ENCODE results near the gene TRPM4. TPM values are rescaled to one million over a fixed set of nuclear protein-coding genes. Genes with fewer than 3 reads are reported as not detected.
A peak's percentile ranks its signal among the peaks of the same experiment; 100 is the strongest.
"Not testable (repeated sequence)": the region's sequence is repeated elsewhere in the genome, so short reads cannot be mapped to it uniquely, and the experiment has no call there.

The TRPM4 gene
- total RNA-seq, 1 experiment from 2014 or later, result 3.9 TPM

- no peak for DNase-seq (ENCODE audit: extremely low read depth, low read depth)
These were observed 31.0 kb upstream of the TRPM4 start for GRCh38 chr19:49126575-49126974.

GRCh38 chr19:49127225-49127624, 30.4 kb upstream of the TRPM4 start:
- not testable (repeated sequence) for DNase-seq (ENCODE audit: extremely low read depth, low read depth)

GRCh38 chr19:49127674-49128544, 29.7 kb upstream of the TRPM4 start:
- peak; percentile 95 for DNase-seq (ENCODE audit: extremely low read depth, low read depth)

- DNase-seq (ENCODE audit: extremely low read depth, low read depth), result no peak
These were observed 28.9 kb upstream of the TRPM4 start for GRCh38 chr19:49128545-49129237.

GRCh38 chr19:49129238-49129583, 28.4 kb upstream of the TRPM4 start:
- DNase-seq (ENCODE audit: extremely low read depth, low read depth), result no peak

- no peak for DNase-seq (ENCODE audit: extremely low read depth, low read depth)
These were observed 27.3 kb upstream of the TRPM4 start for GRCh38 chr19:49130325-49130724.

- no peak for DNase-seq (ENCODE audit: extremely low read depth, low read depth)
These were observed 24.5 kb upstream of the TRPM4 start for GRCh38 chr19:49132974-49133609.

GRCh38 chr19:49133621-49134454, 23.8 kb upstream of the TRPM4 start:
- DNase-seq (ENCODE audit: extremely low read depth, low read depth), result no peak

- no peak for DNase-seq (ENCODE audit: extremely low read depth, low read depth)
These were observed 21.9 kb upstream of the TRPM4 start for GRCh38 chr19:49135686-49136085.

- no peak for DNase-seq (ENCODE audit: extremely low read depth, low read depth)
These were observed 20.8 kb upstream of the TRPM4 start for GRCh38 chr19:49136771-49137171.

- DNase-seq (ENCODE audit: extremely low read depth, low read depth), result no peak
These were observed 16.6 kb upstream of the TRPM4 start for GRCh38 chr19:49140951-49141350.

GRCh38 chr19:49141352-49141751, 16.2 kb upstream of the TRPM4 start:
- no peak for DNase-seq (ENCODE audit: extremely low read depth, low read depth)

- DNase-seq (ENCODE audit: extremely low read depth, low read depth), result peak; percentile 86
These were observed 14.7 kb upstream of the TRPM4 start for GRCh38 chr19:49142866-49143335.

- DNase-seq (ENCODE audit: extremely low read depth, low read depth), result peak; percentile 69
These were observed 11.8 kb upstream of the TRPM4 start for GRCh38 chr19:49145573-49146407.

- DNase-seq (ENCODE audit: extremely low read depth, low read depth), result not testable (repeated sequence)
These were observed 11.2 kb upstream of the TRPM4 start for GRCh38 chr19:49146408-49146770.

GRCh38 chr19:49148044-49148682, 9.4 kb upstream of the TRPM4 start:
- DNase-seq (ENCODE audit: extremely low read depth, low read depth), result no peak

- peak; percentile 93 for DNase-seq (ENCODE audit: extremely low read depth, low read depth)
These were observed 8.6 kb upstream of the TRPM4 start for GRCh38 chr19:49148784-49149651.

GRCh38 chr19:49149652-49150105, 7.9 kb upstream of the TRPM4 start:
- peak; percentile 65 for DNase-seq (ENCODE audit: extremely low read depth, low read depth)
